Measurements from ENCODE around the gene ADPRHL1.

The ADPRHL1 gene

DNA sequence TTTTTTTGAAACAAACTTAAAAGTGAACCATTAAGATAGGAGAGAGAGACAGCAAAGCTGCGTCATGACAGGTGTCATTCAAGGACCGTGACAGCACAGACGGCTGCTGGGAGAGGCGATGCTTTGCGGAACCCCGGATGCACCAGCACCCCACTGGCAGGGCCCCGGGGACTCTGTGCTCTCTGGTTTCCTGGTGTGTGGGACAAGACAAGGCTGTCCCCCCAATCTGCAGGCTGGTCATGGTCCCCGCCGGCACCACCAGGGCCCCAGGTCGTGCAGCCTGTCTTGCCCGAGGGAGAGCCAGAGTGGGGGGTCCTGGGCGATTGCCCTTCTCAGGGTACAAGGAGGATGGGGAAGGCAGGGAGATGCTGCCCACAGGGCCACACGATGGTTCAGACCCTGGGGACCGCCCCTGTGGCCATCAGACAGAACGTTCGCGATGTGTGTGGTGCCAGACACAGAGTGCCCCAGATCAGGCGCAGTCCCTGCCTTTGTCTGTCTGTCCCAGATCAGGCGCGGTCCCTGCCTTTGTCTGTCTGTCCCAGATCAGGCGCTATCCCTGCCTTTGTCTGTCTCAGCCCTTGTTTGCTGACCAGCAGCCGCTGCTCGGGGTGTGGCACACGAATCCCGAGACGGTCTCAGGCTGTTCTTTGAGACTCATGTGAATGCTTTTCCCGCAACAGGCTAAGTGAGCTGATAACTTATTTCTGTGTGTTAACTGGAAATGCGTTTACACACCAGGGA is 36.1 kb downstream of the ADPRHL1 start:
- Mint-ChIP-seq H3K9me3 (peaks cover 2% of the 10 kb centered on the region), H3K27ac (no peak overlapping the region), H3K4me3 (no peak overlapping the region), H3K4me1 (peaks cover 12% of the 10 kb centered on the region), H3K27me3 (ENCODE audit: low read depth) (peaks cover 20% of the 10 kb centered on the region), H3K36me3 (ENCODE audit: low read depth) (peaks cover 6% of the 10 kb centered on the region)
- TF ChIP-seq, protein P1, sequence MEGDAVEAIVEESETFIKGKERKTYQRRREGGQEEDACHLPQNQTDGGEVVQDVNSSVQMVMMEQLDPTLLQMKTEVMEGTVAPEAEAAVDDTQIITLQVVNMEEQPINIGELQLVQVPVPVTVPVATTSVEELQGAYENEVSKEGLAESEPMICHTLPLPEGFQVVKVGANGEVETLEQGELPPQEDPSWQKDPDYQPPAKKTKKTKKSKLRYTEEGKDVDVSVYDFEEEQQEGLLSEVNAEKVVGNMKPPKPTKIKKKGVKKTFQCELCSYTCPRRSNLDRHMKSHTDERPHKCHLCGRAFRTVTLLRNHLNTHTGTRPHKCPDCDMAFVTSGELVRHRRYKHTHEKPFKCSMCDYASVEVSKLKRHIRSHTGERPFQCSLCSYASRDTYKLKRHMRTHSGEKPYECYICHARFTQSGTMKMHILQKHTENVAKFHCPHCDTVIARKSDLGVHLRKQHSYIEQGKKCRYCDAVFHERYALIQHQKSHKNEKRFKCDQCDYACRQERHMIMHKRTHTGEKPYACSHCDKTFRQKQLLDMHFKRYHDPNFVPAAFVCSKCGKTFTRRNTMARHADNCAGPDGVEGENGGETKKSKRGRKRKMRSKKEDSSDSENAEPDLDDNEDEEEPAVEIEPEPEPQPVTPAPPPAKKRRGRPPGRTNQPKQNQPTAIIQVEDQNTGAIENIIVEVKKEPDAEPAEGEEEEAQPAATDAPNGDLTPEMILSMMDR (IDR thresholded peaks at IDR 0.05; ENCODE audit: unreplicated experiment in 3 of 3): no peak

DNA sequence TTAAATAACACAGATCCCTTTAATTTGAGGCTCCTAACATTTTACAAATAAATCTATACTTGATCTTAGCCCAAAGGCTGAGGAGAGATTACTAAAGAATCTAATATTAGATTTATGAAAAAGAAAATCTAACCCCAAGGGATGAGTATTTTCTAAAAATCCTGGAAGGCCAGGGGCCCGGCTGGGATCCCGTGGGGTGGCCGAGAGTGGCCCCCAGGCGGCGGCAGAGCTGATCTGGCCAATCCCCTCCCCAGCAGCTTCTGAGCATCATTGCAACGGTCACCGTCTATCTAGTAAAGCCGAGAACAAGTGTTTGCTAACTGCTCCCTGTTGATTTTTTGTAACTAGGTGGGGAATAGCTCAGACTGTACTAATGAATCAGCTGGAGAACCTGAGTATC is 37.5 kb downstream of the ADPRHL1 start:
- H3K36me3 Mint-ChIP-seq (ENCODE audit: low read depth): peaks cover 6% of the 10 kb centered on the region
- peaks cover 2% of the 10 kb centered on the region for H3K9me3 Mint-ChIP-seq
- H3K4me1 Mint-ChIP-seq: peaks cover 15% of the 10 kb centered on the region
- H3K27ac Mint-ChIP-seq: no peak overlapping the region
- peaks cover 17% of the 10 kb centered on the region for H3K27me3 Mint-ChIP-seq (ENCODE audit: low read depth)
- TF ChIP-seq, protein P1 (IDR thresholded peaks at IDR 0.05; ENCODE audit: unreplicated experiment in 3 of 3): no peak
- H3K4me3 Mint-ChIP-seq: no peak overlapping the region

DNA sequence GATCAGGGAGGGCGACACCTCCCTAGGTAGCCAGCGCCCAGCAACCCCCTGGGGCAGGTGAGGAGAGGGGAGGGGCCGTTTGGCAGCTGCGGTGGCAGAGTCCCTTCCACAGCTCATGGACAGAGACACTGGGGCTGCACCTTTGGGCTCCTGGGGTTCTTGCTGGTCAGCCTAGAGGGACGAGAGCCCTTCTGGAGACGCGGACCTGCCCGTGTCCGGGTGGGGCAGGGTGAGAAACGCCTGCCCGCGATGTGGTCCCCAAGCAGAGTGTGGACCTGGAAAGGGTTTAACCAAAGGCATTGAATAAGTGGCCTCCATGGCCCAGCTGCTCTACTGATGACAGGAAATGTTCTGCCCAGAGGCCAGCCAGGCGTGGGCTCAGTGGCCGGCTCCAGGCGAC is 38.3 kb downstream of the ADPRHL1 start:
- no peak overlapping the region for H3K27ac Mint-ChIP-seq
- peaks cover 15% of the 10 kb centered on the region for H3K27me3 Mint-ChIP-seq (ENCODE audit: low read depth)
- peaks cover 23% of the 10 kb centered on the region for H3K4me1 Mint-ChIP-seq
- H3K36me3 Mint-ChIP-seq (ENCODE audit: low read depth): peaks cover 6% of the 10 kb centered on the region
- peaks cover 2% of the 10 kb centered on the region for H3K9me3 Mint-ChIP-seq
- TF ChIP-seq, protein P1 (IDR thresholded peaks at IDR 0.05; ENCODE audit: unreplicated experiment in 3 of 3): no peak
- no peak overlapping the region for H3K4me3 Mint-ChIP-seq

DNA sequence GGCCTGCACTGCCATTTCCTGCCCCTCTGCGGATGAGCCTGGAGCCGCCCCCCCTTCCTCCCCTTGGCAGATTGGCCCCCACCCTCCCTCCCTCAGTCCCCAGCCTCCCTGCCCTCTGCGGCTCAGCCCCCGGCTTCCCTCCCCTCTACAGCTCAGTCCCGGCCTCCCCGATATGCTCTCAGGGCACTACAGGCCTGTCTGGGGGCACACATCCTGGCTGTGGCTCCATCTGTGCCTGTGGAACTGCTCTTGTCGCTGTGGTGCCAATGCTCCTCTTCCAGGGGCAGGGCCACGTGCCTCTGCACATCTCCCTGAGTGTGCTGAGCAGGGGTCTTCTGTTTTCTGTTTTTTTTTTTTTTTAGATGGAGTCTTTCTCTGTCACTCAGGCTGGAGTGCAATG is 39.0 kb downstream of the ADPRHL1 start:
- H3K27me3 Mint-ChIP-seq (ENCODE audit: low read depth): peaks cover 14% of the 10 kb centered on the region
- peaks cover 2% of the 10 kb centered on the region for H3K9me3 Mint-ChIP-seq
- peaks cover under 1% of the 10 kb centered on the region for H3K36me3 Mint-ChIP-seq (ENCODE audit: low read depth)
- H3K4me1 Mint-ChIP-seq: peaks cover 25% of the 10 kb centered on the region
- no peak overlapping the region for H3K27ac Mint-ChIP-seq
- no peak overlapping the region for H3K4me3 Mint-ChIP-seq
- TF ChIP-seq, protein P1 (IDR thresholded peaks at IDR 0.05; ENCODE audit: unreplicated experiment in 3 of 3): no peak

DNA sequence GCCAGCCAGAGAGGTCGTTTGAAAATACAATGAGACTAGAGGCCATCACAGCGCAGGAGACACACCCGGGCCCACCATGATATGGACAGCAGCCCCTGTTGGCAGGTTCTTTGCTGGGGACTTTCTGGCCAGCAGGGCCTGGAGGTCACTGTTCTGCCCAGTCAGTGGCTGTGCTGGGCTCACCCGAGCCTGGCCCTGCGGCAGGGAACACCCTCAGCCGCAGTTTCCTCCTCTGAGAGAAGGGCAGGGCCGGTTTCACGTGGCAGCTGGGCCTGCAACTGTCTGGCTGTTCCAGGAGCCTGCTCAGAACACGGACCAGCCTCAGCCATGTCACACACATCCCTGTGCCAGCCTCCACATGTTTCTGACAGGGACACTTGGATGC is 39.4 kb downstream of the ADPRHL1 start:
- peaks cover 29% of the 10 kb centered on the region for H3K4me1 Mint-ChIP-seq
- peaks cover 16% of the 10 kb centered on the region for H3K27me3 Mint-ChIP-seq (ENCODE audit: low read depth)
- no peak overlapping the region for H3K27ac Mint-ChIP-seq
- H3K4me3 Mint-ChIP-seq: no peak overlapping the region
- no peaks in the 10 kb centered on the region for H3K36me3 Mint-ChIP-seq (ENCODE audit: low read depth)
- TF ChIP-seq, protein P1 (IDR thresholded peaks at IDR 0.05; ENCODE audit: unreplicated experiment in 3 of 3): no peak
- H3K9me3 Mint-ChIP-seq: peaks cover 2% of the 10 kb centered on the region
